ENCODE results near the gene COL4A1.

- no peak for TF ChIP-seq CTCF (IDR thresholded peaks at IDR 0.05)
- TF ChIP-seq POLR2A (IDR thresholded peaks at IDR 0.05): no peak
These were observed 142.3 kb downstream of the COL4A1 start for GRCh38 chr13:110164706-110165105.
